Measurements from ENCODE around the gene BCORL1. TPM values are rescaled to one million over a fixed set of nuclear protein-coding genes. Genes with fewer than 3 reads are reported as not detected.

BCORL1 gene
- total RNA-seq, 4 donors from 2014 or later, result 4.3 to 10.0 (median 7.9) TPM

DNA sequence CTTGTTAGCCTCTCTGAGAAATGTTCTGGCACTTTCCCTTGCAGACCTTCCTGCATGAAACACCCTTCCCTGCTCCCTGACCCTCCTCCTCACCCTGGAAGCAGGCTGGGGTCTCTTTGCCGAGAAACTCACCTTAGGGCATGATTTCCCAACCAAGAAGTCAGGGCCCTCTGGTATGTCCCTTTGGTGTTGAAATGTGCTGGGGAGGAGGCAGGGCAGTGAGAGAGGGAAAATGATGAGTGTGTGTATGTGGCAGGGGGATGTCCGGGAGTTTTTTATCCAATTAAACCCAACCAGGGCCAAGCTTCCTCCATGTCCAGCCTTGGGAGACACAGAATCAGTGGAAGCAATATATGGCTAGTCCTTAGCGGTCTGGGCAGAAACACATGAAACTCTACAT lies 122.8 kb downstream of the BCORL1 start:
- intact Hi-C loops (cut with DNase I; ENCODE audit: low total_unique reads), result loop anchor here (5.0 kb wide), 1 partner anchor 572 kb away; no protein-coding TSS in a partner anchor
- no peak for TF ChIP-seq POLR2A (IDR thresholded peaks at IDR 0.05)
- TF ChIP-seq, protein P1, sequence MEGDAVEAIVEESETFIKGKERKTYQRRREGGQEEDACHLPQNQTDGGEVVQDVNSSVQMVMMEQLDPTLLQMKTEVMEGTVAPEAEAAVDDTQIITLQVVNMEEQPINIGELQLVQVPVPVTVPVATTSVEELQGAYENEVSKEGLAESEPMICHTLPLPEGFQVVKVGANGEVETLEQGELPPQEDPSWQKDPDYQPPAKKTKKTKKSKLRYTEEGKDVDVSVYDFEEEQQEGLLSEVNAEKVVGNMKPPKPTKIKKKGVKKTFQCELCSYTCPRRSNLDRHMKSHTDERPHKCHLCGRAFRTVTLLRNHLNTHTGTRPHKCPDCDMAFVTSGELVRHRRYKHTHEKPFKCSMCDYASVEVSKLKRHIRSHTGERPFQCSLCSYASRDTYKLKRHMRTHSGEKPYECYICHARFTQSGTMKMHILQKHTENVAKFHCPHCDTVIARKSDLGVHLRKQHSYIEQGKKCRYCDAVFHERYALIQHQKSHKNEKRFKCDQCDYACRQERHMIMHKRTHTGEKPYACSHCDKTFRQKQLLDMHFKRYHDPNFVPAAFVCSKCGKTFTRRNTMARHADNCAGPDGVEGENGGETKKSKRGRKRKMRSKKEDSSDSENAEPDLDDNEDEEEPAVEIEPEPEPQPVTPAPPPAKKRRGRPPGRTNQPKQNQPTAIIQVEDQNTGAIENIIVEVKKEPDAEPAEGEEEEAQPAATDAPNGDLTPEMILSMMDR (IDR thresholded peaks at IDR 0.05), result no peak
- DNase-seq (ENCODE audit: low spot score in 2 of 2), result no peak
- H3K4me3 ChIP-seq (ENCODE audit: low read depth, poor library complexity, severe bottlenecking), result no peak overlapping the region
- 51 to 65% methylated on average over 3 of the region's 3 CpGs for WGBS, 2 donors

DNA sequence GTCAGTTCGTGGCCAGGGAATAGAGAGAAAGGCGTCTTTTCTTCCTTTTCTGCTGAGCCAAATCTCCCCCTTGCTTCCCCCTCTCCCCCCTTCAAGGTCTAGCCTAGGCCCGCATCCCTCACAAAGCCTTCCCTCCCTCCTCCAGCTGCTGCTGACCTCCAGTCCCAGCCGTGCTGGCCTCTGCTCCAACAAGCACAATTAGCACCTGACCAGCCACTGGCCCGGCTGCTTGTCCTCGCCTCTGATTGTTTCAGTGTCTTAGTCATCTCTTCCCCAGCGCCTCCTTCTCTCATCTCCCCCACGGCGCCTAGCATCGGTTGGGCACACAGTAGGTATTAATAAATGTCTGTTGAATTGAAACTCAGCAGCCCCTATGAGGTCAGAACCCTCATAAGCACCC lies 123.6 kb downstream of the BCORL1 start:
- WGBS, 2 donors, result 47 to 55% methylated on average over 9 to 10 of the region's 10 CpGs
- intact Hi-C loops (cut with DNase I; ENCODE audit: low total_unique reads), result loop anchor here (5.0 kb wide), 1 partner anchor 571 kb away; no protein-coding TSS in a partner anchor
- no peak overlapping the region for H3K4me3 ChIP-seq (ENCODE audit: low read depth, poor library complexity, severe bottlenecking)
- no peak for DNase-seq (ENCODE audit: low spot score in 2 of 2)
- no peak for TF ChIP-seq POLR2A (IDR thresholded peaks at IDR 0.05)
- TF ChIP-seq, protein P1 (IDR thresholded peaks at IDR 0.05), result no peak

Other genes starting within 250 kb of the BCORL1 start
- gene XPNPEP2, start 243.7 kb upstream of the BCORL1 start, total RNA-seq, result 1 to 10 TPM; 1.3 to 5.0 (median 2.2) TPM
- gene SASH3, start 202.7 kb upstream of the BCORL1 start, total RNA-seq, result 1 to 10 TPM in 3 of 4 donors, under 1 TPM in 1; 0.25 to 3.4 (median 1.6) TPM
- gene ZDHHC9, start 138.7 kb upstream of the BCORL1 start, total RNA-seq, result 10 to 100 TPM; 23.8 to 58.0 (median 40.1) TPM
- gene UTP14A, start 76.5 kb upstream of the BCORL1 start, total RNA-seq, result 10 to 100 TPM; 10.5 to 12.6 (median 11.1) TPM
- 10 to 100 TPM; 10.8 to 19.1 (median 16.4) TPM for gene ELF4, start 127.9 kb downstream of the BCORL1 start, total RNA-seq
- 10 to 100 TPM in 2 of 4 donors, 1 to 10 TPM in 2; 7.6 to 15.0 (median 10.4) TPM for gene AIFM1, start 183.2 kb downstream of the BCORL1 start, total RNA-seq
- under 1 TPM in 1 of 4 donors, not detected in 3; 0.65 TPM for gene RAB33A, start 189.3 kb downstream of the BCORL1 start, total RNA-seq